Psoas muscle (tissue), 8 donors: Measurements from ENCODE around the gene DCLK2. TPM values are rescaled to one million over a fixed set of nuclear protein-coding genes. Genes with fewer than 3 reads are reported as not detected.

Source experiments
- ATAC-seq, 4 donors: fragments of 200-7000 bp; cut with Tn5 transposase; one replicate each; pipeline ENCODE4 v1.9.1; 2020; ENCODE audit warnings: moderate library complexity in 3 of 4, mild to moderate bottlenecking in 2 of 4
- DNase-seq, 2 donors: peaks; one replicate each; pipeline ENCODE4 v3.0.0-alpha.2; 2020
- H3K27ac ChIP-seq: fragments of 200-600 bp; one replicate; pipeline ENCODE4 v1.8.0; 2022
- H3K27me3 ChIP-seq, 3 donors: fragments of 200-600 bp in 1 of 3; one replicate each; pipeline versions ENCODE4 v1.6.1 to v1.8.0; 2013 to 2022; ENCODE audit warnings: low read length in 2 of 3, mild to moderate bottlenecking in 2 of 3, moderate library complexity in 1 of 3; ENCODE audit not compliant: insufficient read depth in 3 of 3
- H3K36me3 ChIP-seq, 2 donors: fragments of 200-600 bp in 1 of 2; one replicate each; pipeline versions ENCODE4 v1.6.1 to v1.8.0; 2013 to 2022; ENCODE audit warnings: low read depth in 1 of 2, mild to moderate bottlenecking in 1 of 2, moderate library complexity in 1 of 2; ENCODE audit not compliant: insufficient read depth in 1 of 2
- H3K4me1 ChIP-seq: fragments of 200-600 bp; one replicate; pipeline ENCODE4 v1.8.0; 2022
- H3K4me3 ChIP-seq: fragments of 200-600 bp; one replicate; pipeline ENCODE4 v1.8.0; 2022; ENCODE audit warnings: mild to moderate bottlenecking
- H3K9me3 ChIP-seq: fragments of 200-600 bp; one replicate; pipeline ENCODE4 v1.8.0; 2022
- CTCF ChIP-seq: fragments of 200-600 bp; IDR thresholded peaks from one replicate; pipeline ENCODE4 v1.8.0; 2022; ENCODE audit warnings: antibody characterized with exemption
- WGBS, 3 donors: extraction: QIAGEN DNeasy Blood & Tissue Kit; methylation state at CpG; one replicate each; pipeline versions ENCODE4 v1.1.6 to v1.1.7; 2013; 5-methylcytosine and 5-hydroxymethylcytosine counted together
- intact Hi-C, 2 donors: fragments of 100-400 bp; cut with DNase I; formaldehyde crosslinking; loops; one replicate each; pipeline versions ENCODE4 v1.11.0 to v1.14.2; 2022
- polyA plus RNA-seq, 3 donors: library from polyadenylated mRNA; stranded (reverse); fragments of 200-250 nt; gene quantifications; one replicate each; pipeline ENCODE4 v1.2.3, GENCODE V29; 2013
- total RNA-seq, 4 donors: library from RNA; stranded (reverse); fragmentation: NEBNext Ultra II Directional in 2 of 4; extraction: Animal tissue kit (Norgen Biotek cat#: 25700) in 2 of 4; gene quantifications; one replicate each; pipeline versions ENCODE4 v1.2.1 to v1.2.4, GENCODE V29; 2021 to 2023
- donor health status: healthy with polysubstance abuse.
- donor health status: DM: no; HTN: no; CAD: no; lungs with moderate emphysema.
- donor health status: Bipolar disorder and iron deficiency.
- donor health status: healthy.
- donor health status: DM: yes; HTN: yes; CAD: no.
- donor health status: DM: no; HTN: no; CAD: no.
- donor health status: DM: no; HTN: no; CAD: no.
- donor health status: DM: yes; HTN: yes; CAD: no.

DCLK2 gene
- total and polyA plus RNA-seq, 7 donors: 0.18 to 1.7 (median 0.78) TPM

- H3K4me3 ChIP-seq: no peak overlapping the region
- H3K36me3 ChIP-seq: no peaks in the 10 kb centered on the region
- WGBS, 3 donors: 80 to 95% (median 85%) methylated on average over 1 of the region's 1 CpG
- intact Hi-C loops: no loop called here
- no peak for TF ChIP-seq CTCF
- H3K27ac ChIP-seq: no peak overlapping the region
- ATAC-seq (no peak), DNase-seq (no peak)
- H3K9me3 ChIP-seq: peaks cover 8% of the 10 kb centered on the region
- H3K4me1 ChIP-seq: no peaks in the 10 kb centered on the region
- no peaks in the 10 kb centered on the region for H3K27me3 ChIP-seq
Measured at GRCh38 chr4:150145946-150146340, 67.7 kb downstream of the DCLK2 start.

- no peak overlapping the region for H3K4me3 ChIP-seq
- WGBS, 3 donors: 45 to 67% (median 45%) methylated on average over 1 of the region's 1 CpG
- DNase-seq (no peak), ATAC-seq (peak in 1 of 4 donors; percentile 58)
- intact Hi-C loops: no loop called here
- H3K27ac ChIP-seq: no peak overlapping the region
- H3K4me1 ChIP-seq: no peaks in the 10 kb centered on the region
- no peaks in the 10 kb centered on the region for H3K9me3 ChIP-seq
- H3K27me3 ChIP-seq: no peaks in the 10 kb centered on the region
- no peaks in the 10 kb centered on the region for H3K36me3 ChIP-seq
- TF ChIP-seq CTCF: no peak
Measured at GRCh38 chr4:150149381-150149780, 71.1 kb downstream of the DCLK2 start.

DNA sequence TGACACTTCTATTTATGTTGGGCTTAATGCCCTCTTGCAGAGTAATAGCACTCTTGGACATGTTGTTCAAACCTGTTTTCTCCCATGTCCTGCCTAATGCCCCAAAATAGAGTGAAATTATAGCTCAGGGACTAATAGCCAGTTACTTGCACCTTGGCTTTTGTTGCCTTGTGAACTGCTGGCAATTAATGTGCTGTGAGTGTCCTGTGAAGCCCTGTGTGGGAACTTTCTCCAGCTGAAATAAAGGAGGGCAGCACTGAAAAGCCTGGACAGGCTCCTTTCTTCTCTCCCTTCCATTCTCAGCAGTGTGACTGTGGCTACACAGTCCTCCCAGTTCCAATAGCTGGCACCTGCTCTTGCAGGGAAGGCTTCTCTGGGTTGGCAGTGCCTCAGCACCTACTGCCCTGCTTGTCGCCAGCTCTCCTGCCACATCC lies 72.4 kb downstream of the DCLK2 start:
- intact Hi-C loops: no loop called here
- no peak overlapping the region for H3K27ac ChIP-seq
- ATAC-seq (peak in 2 of 4 donors; percentile 55 to 73), DNase-seq (no peak)
- no peaks in the 10 kb centered on the region for H3K27me3 ChIP-seq
- WGBS, 3 donors: 33 to 44% (median 43%) methylated on average over 1 of the region's 1 CpG
- no peak overlapping the region for H3K4me3 ChIP-seq
- H3K9me3 ChIP-seq: no peaks in the 10 kb centered on the region
- TF ChIP-seq CTCF: no peak
- no peaks in the 10 kb centered on the region for H3K4me1 ChIP-seq
- no peaks in the 10 kb centered on the region for H3K36me3 ChIP-seq

GRCh38 chr4:150152766-150153165 lies 74.5 kb downstream of the DCLK2 start:
- WGBS, 3 donors: 41 to 61% (median 48%) methylated on average over 3 of the region's 3 CpGs
- no peak for TF ChIP-seq CTCF
- H3K4me3 ChIP-seq: no peak overlapping the region
- DNase-seq (no peak), ATAC-seq (no peak)
- no peak overlapping the region for H3K27ac ChIP-seq
- H3K27me3 ChIP-seq: no peaks in the 10 kb centered on the region
- no peaks in the 10 kb centered on the region for H3K36me3 ChIP-seq
- H3K9me3 ChIP-seq: no peaks in the 10 kb centered on the region
- intact Hi-C loops: no loop called here
- H3K4me1 ChIP-seq: no peaks in the 10 kb centered on the region

- H3K36me3 ChIP-seq: no peaks in the 10 kb centered on the region
- no peaks in the 10 kb centered on the region for H3K27me3 ChIP-seq
- intact Hi-C loops: no loop called here
- no peak for TF ChIP-seq CTCF
- H3K4me3 ChIP-seq: no peak overlapping the region
- H3K27ac ChIP-seq: no peak overlapping the region
- no peak for DNase-seq
- H3K4me1 ChIP-seq: no peaks in the 10 kb centered on the region
- 87 to 89% (median 88%) methylated on average over 4 of the region's 4 CpGs for WGBS, 3 donors
- H3K9me3 ChIP-seq: no peaks in the 10 kb centered on the region
- no peak for ATAC-seq
Measured at GRCh38 chr4:150155391-150155790, 77.1 kb downstream of the DCLK2 start.
